ENCODE results near the gene JAZF1. TPM values are rescaled to one million over a fixed set of nuclear protein-coding genes. Genes with fewer than 3 reads are reported as not detected.

The JAZF1 gene
- total and polyA plus RNA-seq, 2 of the 8 experiments (the other 6 are each of a cell fraction or from before 2014, with no cell fraction given), result 2.6 to 21.8 TPM

GRCh38 chr7:27866256-27866655 is 314.3 kb downstream of the JAZF1 start:
- no peak overlapping the region for H2BK120ac ChIP-seq (replicated peaks; ENCODE audit: low read depth, low read length)
- H2AK5ac ChIP-seq (ENCODE audit: low read depth, low read length), result no peak overlapping the region
- H2BK20ac ChIP-seq (ENCODE audit: low read length), result no peak overlapping the region
- H3K36me3 ChIP-seq (ENCODE audit: control insufficient read depth in 2 of 4, insufficient read depth in 4 of 4, low read length in 3 of 4), result no peaks in the 10 kb centered on the region
- no peak overlapping the region for H2BK12ac ChIP-seq (ENCODE audit: low read depth, low read length)
- peaks cover 0 to 3% of the 10 kb centered on the region in 2 experiments for H4K20me1 ChIP-seq (replicated peaks in 1 of 2; ENCODE audit: control insufficient read depth in 1 of 2, insufficient read depth in 2 of 2, low read length in 2 of 2)
- no peaks in the 10 kb centered on the region for H3K23me2 ChIP-seq (ENCODE audit: low read depth, low read length)
- WGBS, 2 experiments (ENCODE audit: extremely low coverage in 1 of 2, insufficient coverage in 1 of 2, insufficient read length in 1 of 2, insufficient replicate concordance in 2 of 2, low coverage in 1 of 2, low lambda C conversion rate in 2 of 2, missing lambda C conversion rate in 1 of 2), result 41% methylated on average over 2 of the region's 2 CpGs; no CpG with 5 or more reads in 1 of the 2 experiments
- no peak overlapping the region for H3K9ac ChIP-seq (replicated peaks in 1 of 4; ENCODE audit: extremely low read depth in 1 of 4, low read depth in 3 of 4, low read length in 3 of 4)
- H2BK15ac ChIP-seq (ENCODE audit: low read length), result no peak overlapping the region
- no peak for DNase-seq (ENCODE audit: low read depth in 1 of 2, low spot score in 2 of 2)
- no peak overlapping the region for H3K4me2 ChIP-seq (ENCODE audit: insufficient read depth in 1 of 2, low read depth in 2 of 2, low read length in 2 of 2)
- H3K79me2 ChIP-seq (ENCODE audit: control insufficient read depth in 1 of 2, insufficient read depth in 2 of 2, low read length in 2 of 2), result no peaks in the 10 kb centered on the region
- peaks cover 0 to 7% (median 0%) of the 10 kb centered on the region in 4 experiments; a peak in 3 of 7 replicates for H3K4me1 ChIP-seq (replicated peaks in 1 of 4; ENCODE audit: control insufficient read depth in 3 of 4, insufficient read depth in 4 of 4, low read length in 3 of 4)
- H3K27ac ChIP-seq (ENCODE audit: low read depth, low read length), result no peak overlapping the region
- no peak overlapping the region for H3K4ac ChIP-seq (replicated peaks; ENCODE audit: insufficient read length, low read depth, low read length)
- H4K5ac ChIP-seq (ENCODE audit: insufficient read length, low read depth, low read length), result no peak overlapping the region
- H4K91ac ChIP-seq (replicated peaks; ENCODE audit: insufficient read length, low read length), result no peak overlapping the region
- H3K79me1 ChIP-seq (ENCODE audit: low read depth, low read length), result no peaks in the 10 kb centered on the region
- H3K14ac ChIP-seq (ENCODE audit: insufficient read length), result no peak overlapping the region
- H4K8ac ChIP-seq (ENCODE audit: extremely low read depth, insufficient read depth, low read length), result no peak overlapping the region
- no peak overlapping the region for H3K18ac ChIP-seq (ENCODE audit: extremely low read depth, low read length)
- ChIA-PET CTCF (ENCODE audit: partially characterized antibody) (interaction anchor here (1.0 to 1.3 kb wide), 3 partner anchors 10 to 53 kb away, joined by 3 to 4 read pairs (median 4); no protein-coding TSS in a partner anchor), POLR2A (ENCODE audit: partially characterized antibody) (interaction anchor here (1.1 kb wide), 1 partner anchor 9 kb away, joined by 3 read pairs; no protein-coding TSS in a partner anchor)
- no peaks in the 10 kb centered on the region for H3K9me3 ChIP-seq (ENCODE audit: insufficient read depth in 2 of 2, low read depth in 1 of 2, low read length in 1 of 2)
- no peak overlapping the region for H2BK5ac ChIP-seq (ENCODE audit: low read depth, low read length)
- H3K23ac ChIP-seq (ENCODE audit: insufficient read length), result no peak overlapping the region
- no peak overlapping the region for H3K56ac ChIP-seq (replicated peaks; ENCODE audit: insufficient read length, low read depth, low read length)
- no peak overlapping the region for H2AFZ ChIP-seq (ENCODE audit: low read length)
- no peaks in the 10 kb centered on the region for H3K27me3 ChIP-seq (replicated peaks in 1 of 4; ENCODE audit: control insufficient read depth in 3 of 4, extremely low read depth in 1 of 4, insufficient read depth in 3 of 4, low read length in 3 of 4)
- H3K4me3 ChIP-seq (ENCODE audit: extremely low read depth in 1 of 4, insufficient read depth in 2 of 4, low read depth in 3 of 4, low read length in 4 of 4), result no peak overlapping the region
- FAIRE-seq, result no peak
- TF ChIP-seq SIRT6 (IDR thresholded peaks at IDR 0.05; ENCODE audit: low read length) (no peak), RNF2 (IDR thresholded peaks at IDR 0.05; ENCODE audit: borderline replicate concordance, low read depth, low read length, missing control alignments, poor library complexity, severe bottlenecking) (no peak), KDM4A (IDR thresholded peaks at IDR 0.05; ENCODE audit: low read depth, low read length, severe bottlenecking) (no peak), USF2 (IDR thresholded peaks at IDR 0.05; ENCODE audit: low read length) (no peak), JUND (IDR thresholded peaks at IDR 0.05; ENCODE audit: low read length) (no peak), ZNF274 (IDR thresholded peaks at IDR 0.05; ENCODE audit: borderline replicate concordance, extremely low read depth, low read length) (no peak), SUZ12 (IDR thresholded peaks at IDR 0.05; ENCODE audit: low read length) (no peak), SIN3A (conservative IDR thresholded peaks at IDR 0.05 in 1 of 2, IDR thresholded peaks at IDR 0.05 in 1 of 2; ENCODE audit: low read depth in 1 of 2, low read length in 2 of 2) (no peak), PHF8 (conservative IDR thresholded peaks at IDR 0.05; ENCODE audit: low read depth, low read length) (no peak), SP1 (IDR thresholded peaks at IDR 0.05; ENCODE audit: low read depth, low read length) (no peak), GABPA (IDR thresholded peaks at IDR 0.05; ENCODE audit: borderline replicate concordance, insufficient read depth, low read length) (no peak), BCL11A (IDR thresholded peaks at IDR 0.05; ENCODE audit: low read depth in 2 of 2, low read length in 2 of 2) (no peak), CBX5 (IDR thresholded peaks at IDR 0.05; ENCODE audit: low read depth, low read length) (no peak)

All from H1 (cell line).